Measurements from ENCODE around the gene LKAAEAR1.
"Not testable (repeated sequence)": the region's sequence is repeated elsewhere in the genome, so short reads cannot be mapped to it uniquely, and the experiment has no call there.

Gene LKAAEAR1, protein sequence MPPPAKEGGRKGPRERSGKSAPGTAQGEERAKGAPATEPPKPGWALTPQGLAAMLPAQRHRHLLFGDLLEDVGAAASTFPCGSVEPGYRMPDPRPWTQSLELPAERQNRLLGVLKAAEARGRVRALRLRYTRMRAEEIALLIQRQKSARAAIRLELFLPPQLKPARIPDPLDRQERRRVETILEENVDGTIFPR

DNA sequence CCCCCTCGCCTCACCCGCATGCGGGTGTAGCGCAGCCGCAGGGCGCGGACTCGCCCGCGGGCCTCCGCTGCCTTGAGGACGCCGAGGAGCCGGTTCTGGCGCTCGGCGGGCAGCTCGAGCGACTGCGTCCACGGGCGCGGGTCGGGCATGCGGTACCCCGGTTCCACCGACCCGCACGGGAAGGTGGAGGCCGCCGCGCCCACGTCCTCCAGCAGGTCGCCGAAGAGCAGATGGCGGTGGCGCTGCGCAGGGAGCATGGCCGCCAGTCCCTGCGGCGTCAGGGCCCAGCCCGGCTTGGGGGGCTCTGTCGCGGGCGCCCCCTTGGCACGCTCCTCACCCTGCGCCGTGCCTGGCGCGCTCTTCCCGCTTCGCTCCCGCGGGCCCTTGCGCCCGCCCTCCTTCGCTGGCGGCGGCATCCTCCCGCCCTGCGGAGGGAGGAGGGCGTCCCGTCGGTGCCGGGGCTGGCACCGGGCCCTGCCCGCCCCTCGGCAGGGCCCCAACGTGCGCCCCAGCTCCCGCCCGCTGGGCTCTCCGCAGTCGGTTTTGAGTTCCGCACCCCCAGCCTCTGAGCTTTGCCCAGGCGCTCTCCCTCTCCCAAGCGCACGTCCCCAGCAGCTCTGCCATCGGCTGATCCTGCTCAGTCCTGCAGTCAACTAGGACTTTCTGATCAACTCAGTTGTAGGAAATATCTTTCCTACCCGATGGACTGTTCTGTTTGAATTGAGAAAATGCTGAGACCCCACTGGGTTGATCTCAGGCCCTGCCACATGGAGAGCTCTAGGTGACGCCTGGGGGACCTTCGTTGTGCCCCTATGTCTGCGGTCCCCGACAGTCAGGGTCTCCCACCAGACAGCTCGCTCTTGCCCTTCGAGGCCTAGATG, at the start of gene LKAAEAR1:
Gene LKAAEAR1, minus strand, starts transcription at position 595 of the 881 bp plus-strand sequence. Its CDS starts 179 bp downstream, at position 416.
- no peak for DNase-seq

DNA sequence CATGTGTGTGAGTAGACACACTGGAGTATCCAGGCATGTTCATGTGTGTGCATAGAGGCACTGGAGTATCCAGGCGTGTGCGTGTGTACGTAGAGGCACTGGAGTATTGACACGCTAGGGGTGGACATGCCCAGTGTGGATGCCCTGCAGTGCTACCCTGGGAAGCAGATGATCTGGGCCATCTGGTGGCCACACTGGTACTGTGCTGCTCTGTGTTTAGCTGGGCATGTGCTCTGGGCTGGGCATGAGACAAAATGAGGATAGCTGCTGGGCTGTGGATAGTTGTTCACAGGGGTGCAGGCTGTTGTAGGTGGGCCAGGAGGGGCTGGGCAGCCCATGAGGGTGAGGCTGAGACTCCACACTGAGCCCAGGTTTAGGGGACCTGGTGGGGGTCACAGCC, 47.2 kb upstream of the LKAAEAR1 start:
- no peak for DNase-seq

DNA sequence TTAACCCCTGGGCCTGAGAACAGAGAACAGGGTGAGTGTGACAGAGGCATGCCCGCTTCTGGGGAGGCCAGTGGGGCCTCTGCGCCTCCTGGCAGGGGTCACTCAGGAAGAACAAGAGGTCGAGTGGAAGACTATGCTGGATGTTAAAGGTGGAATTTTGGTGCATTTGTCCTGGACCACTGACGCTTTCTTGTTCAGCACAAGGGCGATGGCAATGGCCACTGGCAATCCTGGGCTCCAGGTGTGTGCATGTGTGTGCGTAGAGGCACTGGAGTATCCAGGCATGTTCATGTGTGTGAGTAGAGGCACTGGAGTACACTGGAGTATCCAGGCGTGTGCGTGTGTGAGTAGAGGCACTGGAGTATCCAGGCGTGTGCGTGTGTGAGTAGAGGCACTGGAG, 46.7 kb upstream of the LKAAEAR1 start:
- DNase-seq, result no peak

DNA sequence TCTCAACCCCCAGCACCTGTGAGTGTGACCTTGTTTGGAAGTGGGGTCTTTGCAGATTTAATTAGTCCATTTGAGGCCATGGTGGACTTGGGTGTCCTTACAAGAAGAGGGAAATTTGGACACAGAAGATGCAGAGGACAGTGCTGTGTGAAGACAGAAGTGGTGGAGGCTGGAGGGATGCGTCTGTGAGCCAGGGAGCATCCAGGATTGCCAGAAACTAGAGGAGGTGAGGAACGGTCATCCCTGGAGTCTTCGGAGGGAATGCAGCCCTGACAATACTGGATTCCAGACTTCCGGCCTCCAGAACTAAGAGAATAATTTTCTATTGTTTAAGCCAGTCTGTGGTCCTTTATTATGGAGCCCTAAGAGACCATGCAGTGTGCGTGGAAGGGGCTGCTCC, 46.1 kb upstream of the LKAAEAR1 start:
- DNase-seq, result no peak

DNA sequence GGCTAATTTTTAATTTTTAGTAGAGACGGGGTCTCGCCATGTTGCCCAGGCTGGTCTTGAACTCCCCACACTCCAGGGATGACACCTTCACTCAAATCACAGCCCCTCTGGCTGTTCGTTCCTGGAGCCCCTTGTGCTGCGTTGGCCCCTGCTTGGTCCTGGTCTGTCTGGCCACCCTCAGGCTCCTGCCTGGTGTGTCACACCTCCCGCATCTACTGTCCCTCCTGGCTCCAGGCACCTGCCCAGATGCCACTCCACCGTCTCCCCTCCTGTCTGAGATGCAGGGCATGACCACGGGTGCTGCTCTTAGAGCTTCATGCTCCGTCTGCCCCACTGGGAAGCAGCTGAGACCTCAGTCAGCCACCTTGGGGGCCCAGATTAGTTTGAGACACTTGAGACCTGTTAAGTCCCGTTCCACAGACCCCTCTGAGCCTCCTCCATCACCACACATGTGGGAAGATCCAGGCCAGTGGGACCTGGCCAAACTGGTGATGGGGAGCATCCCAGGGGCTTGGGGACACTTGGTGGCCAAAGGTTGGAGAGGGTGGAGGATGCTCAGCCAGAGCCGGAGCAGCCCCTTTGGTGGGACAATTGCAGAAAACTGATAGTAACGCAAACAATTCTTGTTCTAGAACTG, 45.1 kb upstream of the LKAAEAR1 start:
- no peak for DNase-seq

DNA sequence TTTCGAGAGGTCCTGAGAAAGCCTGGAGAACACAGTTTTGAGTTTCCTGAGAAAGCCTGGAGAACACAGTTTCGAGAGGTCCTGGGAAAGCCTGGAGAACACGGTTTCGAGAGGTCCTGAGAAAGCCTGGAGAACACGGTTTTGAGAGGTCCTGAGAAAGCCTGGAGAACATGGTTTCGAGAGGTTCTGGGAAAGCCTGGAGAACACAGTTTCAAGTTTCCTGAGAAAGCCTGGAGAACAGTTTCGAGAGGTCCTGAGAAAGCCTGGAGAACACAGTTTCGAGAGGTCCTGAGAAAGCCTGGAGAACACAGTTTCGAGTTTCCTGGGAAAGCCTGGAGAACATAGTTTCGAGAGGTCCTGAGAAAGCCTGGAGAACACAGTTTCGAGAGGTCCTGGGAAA, 39.3 kb upstream of the LKAAEAR1 start:
- DNase-seq, result not testable (repeated sequence)

DNA sequence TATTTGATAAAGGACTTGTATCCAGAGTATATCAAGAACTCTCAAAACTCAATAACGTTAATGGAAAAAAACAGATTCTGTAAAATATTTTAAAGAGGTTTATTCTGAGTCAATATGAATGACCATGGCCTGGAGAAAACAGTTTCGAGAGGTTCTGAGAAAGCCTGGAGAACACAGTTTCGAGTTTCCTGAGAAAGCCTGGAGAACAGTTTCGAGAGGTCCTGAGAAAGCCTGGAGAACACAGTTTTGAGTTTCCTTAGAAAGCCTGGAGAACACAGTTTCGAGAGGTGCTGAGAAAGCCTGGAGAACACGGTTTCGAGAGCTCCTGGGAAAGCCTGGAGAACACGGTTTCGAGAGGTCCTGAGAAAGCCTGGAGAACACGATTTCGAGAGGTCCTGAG, 38.7 kb upstream of the LKAAEAR1 start:
- not testable (repeated sequence) for DNase-seq

DNA sequence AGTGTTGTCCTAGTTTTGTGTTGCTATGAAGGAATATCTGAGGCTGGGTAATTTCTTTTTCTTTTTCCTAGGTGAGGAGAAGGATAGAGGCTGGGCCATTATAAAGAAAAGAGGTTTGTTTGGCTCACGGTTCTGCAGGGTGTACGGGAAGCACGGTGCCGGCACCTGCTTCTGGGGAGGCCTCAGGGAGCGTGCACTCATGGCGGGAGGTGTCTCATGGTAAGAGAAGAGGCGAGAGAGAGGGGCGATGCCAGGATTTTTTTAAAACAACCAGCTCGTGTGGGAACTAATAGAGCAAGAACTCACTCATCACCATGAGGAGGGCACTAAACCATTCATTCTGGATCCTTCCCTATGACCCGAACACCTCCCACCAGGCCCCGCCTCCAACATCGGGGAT, 37.4 kb upstream of the LKAAEAR1 start:
- DNase-seq, result no peak

DNA sequence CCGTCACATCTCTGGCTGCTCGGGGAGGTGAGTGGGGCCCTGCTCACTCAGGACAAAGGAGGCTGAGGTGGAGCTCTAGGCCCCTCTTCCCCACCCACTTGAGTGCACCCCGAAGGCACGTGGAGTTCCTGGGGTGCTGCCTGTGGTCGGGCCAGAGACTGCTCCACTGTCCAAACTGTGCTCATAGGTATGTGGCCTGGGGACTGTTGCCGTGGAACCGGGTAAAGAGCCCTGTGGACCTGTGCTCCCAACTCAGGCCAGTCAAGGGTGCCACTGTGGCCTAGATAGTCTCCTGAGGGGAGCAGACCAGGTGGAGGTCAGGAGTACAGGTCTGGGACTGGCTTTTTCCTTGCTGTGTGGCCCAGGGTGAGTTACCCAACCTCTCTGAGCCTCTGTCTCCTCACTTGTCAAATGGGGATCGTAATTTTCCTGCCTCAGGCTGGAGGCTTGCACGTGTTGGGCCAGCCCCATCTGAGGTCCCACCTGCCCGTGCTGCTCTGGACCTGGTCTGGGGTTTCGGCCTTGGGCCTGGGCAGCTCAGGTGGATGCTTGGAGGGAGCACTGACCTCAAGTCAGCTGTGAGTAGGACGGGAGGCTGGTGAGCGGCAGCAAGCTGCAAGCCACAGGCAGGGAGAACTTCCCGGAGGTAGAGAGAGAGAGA, 35.6 kb upstream of the LKAAEAR1 start:
- no peak for DNase-seq

DNA sequence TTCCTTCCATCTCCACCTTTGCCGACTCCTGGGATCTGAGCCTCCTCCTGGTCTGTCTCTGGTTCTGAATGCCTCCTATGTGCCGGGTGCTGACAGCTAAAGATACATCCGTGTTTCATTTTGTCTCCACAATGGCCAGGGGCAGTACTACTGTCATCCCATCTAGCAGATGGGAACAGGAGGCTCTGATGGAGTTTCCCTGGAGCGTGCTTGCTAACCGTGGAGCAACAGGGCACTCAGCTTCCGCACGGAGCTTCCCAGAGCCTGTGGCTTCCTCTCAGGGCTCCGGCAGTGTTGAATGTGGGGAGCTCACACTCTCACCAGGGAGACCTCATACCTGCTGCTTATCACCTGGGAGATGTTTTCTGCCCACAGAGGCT, 35.1 kb upstream of the LKAAEAR1 start:
- DNase-seq, result no peak

DNA sequence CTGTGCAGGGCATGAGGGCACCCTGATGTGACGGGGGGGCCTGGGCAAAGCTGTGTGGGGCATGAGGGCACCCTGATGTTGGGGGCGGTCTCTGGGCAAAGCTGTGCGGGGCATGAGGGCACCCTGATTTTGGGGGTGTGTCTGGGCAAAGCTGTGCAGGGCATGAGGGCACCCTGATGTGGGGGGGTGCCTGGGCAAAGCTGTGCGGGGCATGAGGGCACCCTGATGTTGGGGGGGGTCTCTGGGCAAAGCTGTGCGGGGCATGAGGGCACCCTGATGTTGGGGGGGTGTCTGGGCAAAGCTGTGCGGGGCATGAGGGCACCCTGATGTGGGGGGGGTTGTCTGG, 33.2 kb upstream of the LKAAEAR1 start:
- not testable (repeated sequence) for DNase-seq

DNA sequence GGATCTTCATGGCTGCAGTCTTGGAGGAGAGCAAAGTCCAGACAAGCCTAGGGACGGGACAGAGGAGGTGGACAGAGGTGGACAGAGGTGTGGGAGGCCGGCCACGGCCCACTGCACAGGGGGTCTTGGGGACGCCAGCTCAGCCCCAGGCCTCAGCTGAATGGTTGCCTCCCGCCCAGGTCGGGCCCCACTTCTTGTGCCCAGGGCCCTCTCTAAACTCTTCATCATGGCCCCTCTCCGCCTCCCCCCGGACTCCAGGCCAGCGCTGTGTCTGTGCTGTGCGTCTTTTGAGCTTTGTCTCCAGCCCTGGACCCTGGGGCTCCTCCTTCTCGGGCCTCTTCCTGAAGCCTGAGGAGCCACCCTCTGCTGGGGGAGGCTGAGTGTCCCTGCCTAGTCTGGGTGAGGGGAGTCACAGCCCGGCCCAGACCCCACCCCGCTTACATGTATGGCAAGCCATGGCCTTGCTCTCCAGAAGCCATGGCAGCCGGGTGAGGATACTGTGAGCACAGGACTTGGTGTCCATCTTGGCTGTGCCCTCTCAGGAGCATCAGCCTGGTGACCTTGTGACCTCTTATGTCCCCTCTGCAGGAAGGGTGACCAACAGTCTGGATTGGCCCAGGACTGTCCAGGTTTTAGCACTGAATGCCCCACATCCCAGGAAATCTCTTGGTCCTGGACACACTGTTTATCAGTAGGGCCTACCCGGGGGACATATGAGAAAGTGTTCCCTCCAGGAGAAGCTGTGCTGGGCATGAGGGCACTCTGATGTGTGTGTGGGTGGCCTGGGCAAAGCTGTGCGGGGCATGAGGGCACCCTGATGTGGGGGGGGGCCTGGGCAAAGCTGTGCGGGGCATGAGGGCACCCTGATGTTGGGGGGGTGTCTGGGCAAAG, 32.6 kb upstream of the LKAAEAR1 start:
- DNase-seq, result no peak

DNA sequence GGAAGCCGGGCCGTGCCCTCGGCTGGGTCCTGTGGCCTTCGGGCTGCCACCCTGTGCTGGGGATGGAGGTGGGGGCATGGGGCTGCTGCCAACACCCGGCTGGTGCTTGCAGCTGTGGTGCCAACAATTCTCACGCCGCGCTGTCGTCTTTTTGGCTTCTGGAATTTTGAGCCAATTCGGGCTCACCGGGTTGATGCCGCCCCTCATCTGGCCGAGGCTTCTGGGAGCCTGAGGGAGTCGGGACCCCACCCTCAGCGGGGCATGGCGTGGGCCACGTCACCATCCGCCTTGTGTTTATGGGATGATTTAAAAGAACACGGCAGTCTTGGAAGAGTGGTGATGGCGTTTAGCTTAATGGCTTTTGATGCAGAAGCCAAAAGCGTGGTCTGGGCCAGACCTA, 31.8 kb upstream of the LKAAEAR1 start:
- DNase-seq, result no peak

DNA sequence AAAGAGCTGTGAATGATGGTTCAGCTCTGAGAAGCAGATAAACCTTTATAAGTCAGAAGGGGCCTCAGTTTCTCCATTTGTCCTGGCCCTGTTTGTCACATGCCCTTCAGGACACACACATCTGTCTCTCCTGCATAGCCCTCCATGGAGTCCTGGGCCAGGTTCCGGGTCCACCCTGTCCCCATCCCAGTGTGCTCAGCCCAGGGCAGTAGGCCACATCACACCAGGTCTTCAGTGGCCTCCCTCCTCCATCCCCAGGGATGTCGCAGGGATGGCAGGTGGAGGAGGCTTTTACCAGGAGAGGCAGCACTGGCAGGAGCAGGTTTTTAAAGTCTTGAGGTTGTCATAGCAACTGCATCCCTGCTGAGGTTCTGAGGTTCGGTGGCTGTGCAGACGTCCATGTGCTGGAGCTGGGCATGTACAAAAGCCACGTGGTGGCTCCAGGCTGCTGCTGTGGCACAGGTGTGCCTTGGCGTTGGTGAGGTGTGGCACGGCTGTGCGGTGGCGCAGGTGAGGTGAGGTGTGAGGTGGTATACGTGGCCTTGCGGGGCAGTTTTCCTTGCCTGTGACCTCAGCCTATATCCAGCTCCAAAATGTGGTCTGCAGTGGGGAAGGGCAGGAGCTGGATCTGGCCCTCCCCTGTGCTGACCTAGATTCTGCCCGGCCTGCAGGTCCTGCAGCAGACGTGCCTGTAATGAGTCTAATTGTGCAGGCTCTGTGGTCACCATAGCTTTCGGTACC, 31.1 kb upstream of the LKAAEAR1 start:
- DNase-seq, result no peak

DNA sequence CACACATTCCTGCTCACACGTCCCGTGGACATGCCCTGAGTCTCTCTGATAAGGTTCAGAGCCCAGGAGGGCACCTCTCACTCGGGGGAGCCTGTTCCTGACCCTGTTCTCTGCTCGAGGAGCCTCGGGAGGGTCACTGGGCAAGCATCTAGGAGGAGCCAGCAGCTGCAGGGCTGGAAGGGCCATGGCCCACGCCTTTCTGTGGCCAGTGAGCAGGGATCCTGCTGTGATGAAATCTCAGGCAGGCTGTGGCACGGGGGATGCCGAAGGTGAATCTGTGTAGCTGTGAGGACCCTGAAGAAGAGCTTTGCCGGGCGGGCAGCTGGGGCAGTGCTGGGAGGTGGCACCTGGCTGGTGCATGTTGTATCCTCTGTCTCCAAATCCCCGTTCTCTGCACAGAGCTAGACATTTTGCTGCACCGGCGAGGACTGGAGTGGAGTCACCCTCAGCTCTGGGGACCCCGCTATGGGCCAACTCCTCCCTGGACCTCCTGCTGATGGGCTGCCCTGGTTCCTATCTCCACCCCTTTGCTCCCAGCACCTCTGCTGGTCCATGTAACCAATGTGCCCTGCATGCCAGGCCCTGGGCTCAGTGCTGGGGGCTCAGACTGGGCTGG, 30.3 kb upstream of the LKAAEAR1 start:
- DNase-seq, result no peak

DNA sequence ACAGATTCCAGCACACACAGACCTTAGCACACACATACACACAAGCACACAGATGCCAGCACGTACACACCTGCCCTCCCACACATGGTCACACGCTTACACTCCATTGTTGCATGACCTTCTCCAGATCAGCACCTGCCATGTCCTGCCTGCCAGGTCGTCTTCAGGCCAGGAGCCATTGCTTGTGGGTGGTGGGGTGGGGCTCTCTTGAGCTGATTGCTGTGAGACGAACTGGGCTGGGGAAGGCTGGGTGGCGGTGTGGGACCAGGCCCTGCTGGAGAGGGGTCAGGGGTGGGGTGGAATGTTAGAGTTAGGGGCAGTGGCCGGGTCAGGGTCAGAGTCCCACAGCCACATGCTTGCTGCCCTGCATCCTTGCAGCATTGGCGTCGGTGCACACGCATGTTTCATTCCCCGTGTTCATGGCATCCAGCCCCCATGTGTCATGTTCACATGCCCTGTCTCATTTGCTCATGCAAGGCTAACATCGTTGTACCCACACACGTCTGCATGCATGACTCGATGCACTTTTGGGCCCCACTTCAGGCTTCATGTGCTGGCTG, 29.7 kb upstream of the LKAAEAR1 start:
- no peak for DNase-seq

DNA sequence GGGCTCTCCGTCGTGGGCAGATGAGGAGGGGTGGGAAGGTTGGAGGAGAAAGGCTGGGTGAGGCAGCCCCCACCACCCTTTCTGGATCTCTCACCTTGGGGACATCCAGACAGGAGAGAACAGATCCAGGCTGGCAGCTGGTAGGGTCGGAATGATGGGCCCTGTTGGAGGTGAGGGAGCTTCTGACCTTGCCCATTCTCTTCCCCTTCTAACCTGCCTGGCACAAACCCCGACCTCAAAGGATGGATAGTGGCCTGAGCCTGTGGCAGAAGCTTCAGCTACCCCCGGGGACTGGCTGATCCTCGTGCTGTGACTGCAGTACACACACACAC, 29.2 kb upstream of the LKAAEAR1 start:
- no peak for DNase-seq

DNA sequence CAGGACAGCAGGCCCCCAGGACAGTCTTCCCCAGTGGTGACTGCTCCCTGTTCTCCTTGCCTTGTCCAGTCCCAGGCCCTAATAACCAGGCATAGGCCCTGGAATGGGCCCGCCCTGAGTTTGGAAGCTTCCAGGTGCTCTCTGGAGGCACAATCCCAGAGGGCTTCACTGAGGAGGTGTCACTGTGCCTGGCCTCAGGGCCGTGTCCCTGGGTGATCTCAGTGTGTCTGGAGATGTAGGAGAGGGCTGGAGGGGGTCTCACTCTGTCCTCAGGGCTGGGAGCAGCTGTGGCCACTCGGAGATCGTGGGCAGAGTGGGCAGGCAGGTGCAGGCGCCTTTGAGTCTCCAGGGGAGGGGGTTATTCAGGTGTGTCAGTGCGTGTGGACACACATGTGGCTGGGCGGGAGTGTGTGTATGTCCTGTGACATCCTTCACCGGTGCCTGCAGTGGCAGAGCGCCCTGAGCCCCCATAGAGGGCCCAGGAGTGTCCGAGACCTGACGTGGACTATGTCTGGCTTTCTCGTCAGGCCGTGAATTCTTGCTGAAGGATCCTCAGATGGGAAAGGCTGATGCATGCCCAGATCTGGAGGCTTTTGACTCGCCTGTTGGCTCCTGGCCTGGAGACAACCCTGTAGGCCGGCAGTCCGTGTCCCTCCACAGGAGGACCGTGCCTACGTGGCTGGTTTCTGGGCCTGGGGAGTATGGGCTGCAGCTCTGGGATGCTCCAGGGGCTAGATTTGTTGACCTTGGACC, 28.7 kb upstream of the LKAAEAR1 start:
- DNase-seq, result no peak

DNA sequence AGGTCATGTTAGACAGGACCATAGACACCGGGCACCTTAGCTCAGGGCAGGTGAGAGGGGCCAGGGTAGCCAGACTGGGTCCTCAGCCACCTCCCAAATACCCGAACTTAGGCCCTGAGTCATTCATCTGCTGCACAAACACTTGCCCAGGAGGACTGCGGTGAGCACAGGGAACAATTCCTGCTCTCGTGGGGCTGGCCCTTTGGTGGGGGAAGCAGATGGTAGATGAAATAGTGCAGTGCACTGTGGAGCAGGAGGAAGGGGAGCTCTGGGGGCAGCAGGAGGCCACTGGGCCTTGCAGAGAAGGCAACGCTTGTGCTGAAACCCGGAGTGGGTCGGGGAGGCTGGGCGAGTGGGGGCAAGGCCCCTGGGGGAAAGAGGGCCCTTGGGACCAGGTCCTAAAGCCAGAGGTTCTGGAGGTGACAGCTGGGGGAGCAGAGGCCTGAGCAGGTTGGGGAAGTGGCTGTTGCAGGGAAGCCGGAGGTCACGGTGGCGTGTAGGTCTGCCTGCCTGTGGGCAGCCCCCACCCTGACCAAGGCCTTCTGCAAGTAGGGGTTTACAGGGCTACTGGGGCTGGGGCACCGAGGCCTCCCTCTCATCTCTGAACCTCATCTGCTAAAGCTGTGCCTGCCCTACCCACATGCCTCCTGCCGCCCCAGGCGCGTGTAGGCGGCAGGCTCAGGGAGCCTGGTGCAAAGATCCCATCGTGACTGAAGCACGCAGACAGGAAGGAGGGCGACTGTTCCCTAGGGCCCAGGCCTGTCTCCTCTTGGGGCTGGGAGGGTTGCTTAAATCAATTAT, 27.8 kb upstream of the LKAAEAR1 start:
- DNase-seq, result no peak
